Activated CD4-positive, alpha-beta T cell treated with anti-CD3 and anti-CD28 coated beads for 48 hours (primary cell): ENCODE results near the gene RTP5.
"Not testable (repeated sequence)": the region's sequence is repeated elsewhere in the genome, so short reads cannot be mapped to it uniquely, and the experiment has no call there.

ENCODE experiments used
- DNase-seq: peaks from one replicate; pipeline ENCODE4 v3.0.0-alpha.2; 2020

RTP5 gene

DNA sequence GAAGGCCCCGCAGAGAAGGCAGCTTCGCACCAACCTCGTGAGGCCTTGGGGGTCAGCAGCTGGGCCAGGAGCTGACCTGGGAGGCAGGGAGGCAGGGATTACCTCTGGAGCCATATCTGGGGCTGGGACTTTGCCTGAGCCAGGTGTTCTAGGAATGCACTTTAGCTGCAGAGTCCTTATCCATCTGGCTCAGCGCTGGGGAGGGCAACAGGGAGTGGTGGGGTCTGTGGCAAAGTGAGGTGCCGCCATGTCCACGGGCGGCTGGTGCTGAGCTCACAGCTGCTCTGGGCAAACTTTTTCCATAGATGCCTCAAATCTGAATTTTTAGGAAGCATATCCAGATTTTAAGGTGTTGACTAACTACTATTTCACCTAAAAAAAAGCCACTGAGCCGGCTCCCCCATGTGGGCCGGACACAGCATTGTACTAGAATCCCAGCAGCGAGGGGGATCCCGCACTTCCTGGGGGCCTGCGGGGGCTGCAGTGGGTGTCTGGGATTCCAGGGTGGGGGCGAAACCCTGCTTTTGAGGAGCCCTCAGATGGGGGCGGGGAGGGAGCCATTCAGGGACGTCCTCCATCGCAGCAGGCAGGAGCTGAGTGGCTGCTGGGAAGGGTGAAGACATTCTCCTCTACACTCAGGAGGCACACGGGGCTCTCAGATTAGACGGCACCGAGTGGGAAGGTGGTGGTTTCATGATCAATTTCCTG is 34.6 kb downstream of the RTP5 start:
- no peak for DNase-seq

GRCh38 chr2:241904791-241905710 is 35.5 kb downstream of the RTP5 start:
- DNase-seq = no peak

GRCh38 chr2:241905716-241906377 is 36.3 kb downstream of the RTP5 start:
- no peak for DNase-seq

GRCh38 chr2:241906378-241906770 is 36.8 kb downstream of the RTP5 start:
- DNase-seq = not testable (repeated sequence)

- DNase-seq = no peak
Observed at GRCh38 chr2:241906826-241907570, 37.5 kb downstream of the RTP5 start.

GRCh38 chr2:241907831-241908230 is 38.3 kb downstream of the RTP5 start:
- not testable (repeated sequence) for DNase-seq

DNA sequence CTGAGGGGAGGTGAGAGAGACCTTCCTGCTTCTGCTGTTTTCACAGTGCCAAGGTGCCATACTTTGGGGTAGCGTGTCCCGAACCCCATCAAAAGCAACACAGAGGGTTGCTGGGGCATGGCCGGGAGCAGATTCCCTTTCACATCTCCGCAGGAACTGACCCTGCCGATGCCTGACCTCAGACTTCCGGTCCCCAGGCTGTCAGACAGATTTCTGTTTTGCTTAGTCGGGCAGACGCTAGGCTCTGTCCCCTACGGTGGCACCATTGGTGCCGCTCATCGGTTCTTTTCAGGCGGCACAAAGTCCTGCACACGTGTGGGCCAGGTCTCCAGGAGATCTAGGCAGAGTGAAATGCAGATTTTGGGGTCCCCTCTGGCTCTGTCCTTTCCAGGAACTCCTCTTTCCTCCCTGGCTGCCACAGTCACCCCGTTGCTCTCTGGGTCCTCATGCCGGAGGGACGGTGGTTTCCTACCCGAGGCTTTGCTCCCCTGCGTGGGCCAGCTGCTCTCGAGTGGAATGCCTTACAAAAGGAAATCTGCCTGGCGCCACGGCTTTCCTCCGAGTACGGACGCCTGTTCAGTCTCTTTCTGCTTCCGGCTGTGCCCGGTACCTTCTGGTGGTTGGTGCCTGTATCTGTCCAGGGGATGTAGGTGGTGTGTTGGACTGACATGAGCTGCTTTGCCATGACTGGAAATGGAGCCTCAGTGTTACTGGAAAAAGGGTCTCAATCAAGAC is 39.3 kb downstream of the RTP5 start:
- no peak for DNase-seq

- no peak for DNase-seq
Observed at GRCh38 chr2:241909769-241910168, 40.2 kb downstream of the RTP5 start.

GRCh38 chr2:241910604-241911520 is 41.3 kb downstream of the RTP5 start:
- DNase-seq = no peak

DNA sequence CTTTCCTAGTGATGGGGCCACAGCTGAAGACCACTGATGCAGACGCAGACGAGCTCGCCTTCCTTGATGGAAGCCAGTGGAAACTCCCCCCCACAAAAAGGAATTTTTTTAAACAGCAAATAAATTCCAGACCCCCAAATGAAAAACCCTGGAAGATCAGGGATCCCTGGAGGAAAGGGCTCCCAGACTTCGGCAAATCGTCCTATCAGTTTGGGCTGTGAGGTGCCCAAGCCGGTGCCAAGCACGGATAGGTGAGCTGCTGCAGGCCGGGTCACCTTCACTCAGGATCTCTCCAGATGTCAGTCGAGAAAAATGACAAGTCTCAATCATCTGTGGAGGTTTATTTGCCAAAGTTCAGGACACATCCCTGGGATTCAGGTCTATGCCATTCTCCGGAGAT is 42.0 kb downstream of the RTP5 start:
- no peak for DNase-seq

- no peak for DNase-seq
Observed at GRCh38 chr2:241912021-241912555, 42.6 kb downstream of the RTP5 start.

DNA sequence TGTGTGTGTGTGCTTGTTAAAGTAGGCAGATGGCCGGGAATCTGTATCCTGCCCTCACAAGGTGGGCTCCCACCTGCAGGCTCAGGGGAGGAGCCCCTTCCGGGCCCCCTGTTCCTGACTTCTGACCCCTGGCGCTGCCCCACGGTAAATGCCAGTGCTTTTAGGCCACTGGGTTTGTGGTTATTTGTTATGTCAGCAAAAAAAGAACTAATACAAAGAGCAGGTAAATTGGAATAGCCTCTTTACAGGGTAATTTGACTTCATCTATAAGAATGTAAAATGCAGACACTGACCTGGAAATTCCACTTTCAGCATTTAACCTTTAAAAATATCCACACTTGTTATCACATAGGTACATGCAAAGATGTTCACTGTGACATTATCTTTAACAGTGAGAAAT is 44.2 kb downstream of the RTP5 start:
- DNase-seq = no peak

DNA sequence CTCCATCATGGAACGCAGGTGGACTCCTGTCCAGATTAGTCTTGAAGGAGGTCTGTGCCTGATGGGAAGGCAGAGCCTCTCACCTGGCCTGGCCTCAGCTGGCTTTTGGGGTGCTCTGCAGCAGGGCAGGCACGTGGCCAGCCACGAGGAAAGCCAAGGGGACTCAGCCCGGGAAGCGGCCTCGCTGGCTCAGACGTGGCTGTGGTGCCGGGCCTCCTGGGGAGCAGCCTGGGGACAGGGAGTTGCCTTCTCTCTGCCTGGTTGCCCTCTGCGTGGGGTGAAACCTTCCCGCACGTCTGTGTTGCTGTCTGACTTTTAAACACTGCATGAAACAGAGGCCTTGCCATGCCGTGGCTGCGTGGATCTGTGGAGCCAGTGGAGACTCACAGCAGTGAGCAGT is 45.0 kb downstream of the RTP5 start:
- DNase-seq = no peak

DNA sequence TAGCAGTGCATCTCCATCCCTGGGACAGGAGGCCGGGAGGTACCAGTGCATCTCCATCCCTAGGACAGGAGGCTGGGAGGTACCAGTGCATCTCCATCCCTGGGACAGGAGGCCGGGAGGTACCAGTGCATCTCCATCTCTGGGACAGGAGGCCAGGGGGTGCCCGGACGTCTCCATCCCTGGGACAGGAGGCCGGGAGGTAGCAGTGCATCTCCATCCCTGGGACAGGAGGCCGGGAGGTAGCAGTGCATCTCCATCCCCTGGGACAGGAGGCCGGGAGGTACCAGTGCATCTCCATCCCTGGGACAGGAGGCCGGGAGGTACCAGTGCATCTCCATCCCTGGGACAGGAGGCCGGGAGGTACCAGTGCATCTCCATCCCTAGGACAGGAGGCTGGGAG is 52.1 kb downstream of the RTP5 start:
- DNase-seq = not testable (repeated sequence)

GRCh38 chr2:241922411-241922810 is 52.9 kb downstream of the RTP5 start:
- DNase-seq = no peak

- not testable (repeated sequence) for DNase-seq
Observed at GRCh38 chr2:241922816-241923601, 53.5 kb downstream of the RTP5 start.
